HG02763 (cell line): ENCODE results near the gene SLC25A11.
A peak's percentile ranks its signal among the peaks of the same experiment; 100 is the strongest.
"Not testable (repeated sequence)": the region's sequence is repeated elsewhere in the genome, so short reads cannot be mapped to it uniquely, and the experiment has no call there.

Experiments
- ATAC-seq: cut with Tn5 transposase; IDR thresholded peaks from one replicate; pipeline ENCODE4 v1.9.1; 2021; ENCODE audit warnings: mild to moderate bottlenecking, moderate library complexity; ENCODE audit not compliant: unreplicated experiment

Gene SLC25A11

GRCh38 chr17:4945944-4946280 lies 6.1 kb upstream of the SLC25A11 start:
- ATAC-seq = no peak

- no peak for ATAC-seq
Observed at GRCh38 chr17:4945176-4945943, 5.5 kb upstream of the SLC25A11 start.

- no peak for ATAC-seq
Observed at GRCh38 chr17:4944554-4945175, 4.8 kb upstream of the SLC25A11 start.

- ATAC-seq = no peak
Observed at GRCh38 chr17:4944163-4944553, 4.3 kb upstream of the SLC25A11 start.

GRCh38 chr17:4942760-4943508 lies 3.1 kb upstream of the SLC25A11 start:
- no peak for ATAC-seq

- ATAC-seq = no peak
Observed at GRCh38 chr17:4941319-4941610, 1.4 kb upstream of the SLC25A11 start.

GRCh38 chr17:4940555-4941318 lies 891 bp upstream of the SLC25A11 start:
- no peak for ATAC-seq

- peak; percentile 3 for ATAC-seq
Observed at GRCh38 chr17:4939546-4939795, 375 bp downstream of the SLC25A11 start.

GRCh38 chr17:4938688-4939545 lies 929 bp downstream of the SLC25A11 start:
- no peak for ATAC-seq

GRCh38 chr17:4938069-4938491 lies 1.8 kb downstream of the SLC25A11 start:
- ATAC-seq = no peak

GRCh38 chr17:4937553-4937952 lies 2.3 kb downstream of the SLC25A11 start:
- ATAC-seq = no peak

GRCh38 chr17:4936436-4936835 lies 3.4 kb downstream of the SLC25A11 start:
- no peak for ATAC-seq

- ATAC-seq = no peak
Observed at GRCh38 chr17:4935650-4936049, 4.2 kb downstream of the SLC25A11 start.

GRCh38 chr17:4934173-4934979 lies 5.5 kb downstream of the SLC25A11 start:
- ATAC-seq = no peak

GRCh38 chr17:4933646-4934045 lies 6.2 kb downstream of the SLC25A11 start:
- ATAC-seq = no peak

GRCh38 chr17:4932756-4933155 lies 7.1 kb downstream of the SLC25A11 start:
- no peak for ATAC-seq

- no peak for ATAC-seq
Observed at GRCh38 chr17:4931963-4932362, 7.9 kb downstream of the SLC25A11 start, which contains the start of gene GP1BA. Gene GP1BA (plus strand): TSS chr17:4932277. CDS start chr17:4932605, 328 bp downstream.

GRCh38 chr17:4928881-4929280 lies 11.0 kb downstream of the SLC25A11 start:
- ATAC-seq = no peak

- ATAC-seq = not testable (repeated sequence)
Observed at GRCh38 chr17:4926577-4927335, 13.1 kb downstream of the SLC25A11 start.
